CD14-positive monocyte (primary cell): ENCODE measurements around the gene ACACB. TPM values are rescaled to one million over a fixed set of nuclear protein-coding genes. Genes with fewer than 3 reads are reported as not detected.

Experiments used
- DNase-seq, 3 donors: peaks; one replicate each; pipeline ENCODE4 v3.0.0-alpha.2; 2011 to 2022
- H2AFZ ChIP-seq: 2 replicates; pipeline ENCODE4 v1.6.0; 2012; ENCODE audit warnings: mild to moderate bottlenecking, low read depth, low read length, inconsistent platforms; ENCODE audit not compliant: insufficient read depth, poor library complexity, severe bottlenecking
- H3K27ac ChIP-seq, 2 donors: 1 replicate in 1 of 2; 2 replicates in 1 of 2; pipeline ENCODE4 v1.5.1; 2012 to 2013; ENCODE audit warnings: low read length in 2 of 2, control low read depth in 1 of 2, inconsistent platforms in 1 of 2, low read depth in 1 of 2, mild to moderate bottlenecking in 1 of 2
- H3K27me3 ChIP-seq, 2 donors: one replicate each; pipeline versions ENCODE4 v1.6.0 to v1.6.1; 2011 to 2013; ENCODE audit warnings: low read length in 2 of 2; ENCODE audit not compliant: control insufficient read depth in 2 of 2, insufficient read depth in 2 of 2
- H3K36me3 ChIP-seq, 2 donors: replicated peaks in 1 of 2; 1 replicate in 1 of 2; 2 replicates in 1 of 2; pipeline versions ENCODE4 v1.5.1 to v1.6.1; 2012 to 2013; ENCODE audit warnings: low read length in 2 of 2, control low read depth in 1 of 2, inconsistent platforms in 1 of 2, mild to moderate bottlenecking in 1 of 2; ENCODE audit not compliant: insufficient read depth in 2 of 2, control insufficient read depth in 1 of 2
- H3K4me1 ChIP-seq, 2 donors: 1 replicate in 1 of 2; 2 replicates in 1 of 2; pipeline versions ENCODE4 v1.5.1 to v1.6.1; 2012 to 2013; ENCODE audit warnings: low read length in 2 of 2, control low read depth in 1 of 2, inconsistent platforms in 1 of 2, mild to moderate bottlenecking in 1 of 2, moderate library complexity in 1 of 2; ENCODE audit not compliant: insufficient read depth in 2 of 2, control insufficient read depth in 1 of 2
- H3K4me2 ChIP-seq: replicated peaks from 2 replicates; pipeline ENCODE3; 2012; ENCODE audit warnings: low read length, moderate library complexity, mild to moderate bottlenecking; ENCODE audit not compliant: poor library complexity, severe bottlenecking; ENCODE audit errors: extremely low read depth
- H3K4me3 ChIP-seq, 3 experiments: fragments of 200-600 bp in 1 of 3; sonication (generic) in 1 of 3; replicated peaks in 1 of 3; 1 replicate in 2 of 3; 2 replicates in 1 of 3; pipeline ENCODE4 v1.5.1; 2011 to 2013; ENCODE audit warnings: low read length in 3 of 3, mild to moderate bottlenecking in 3 of 3, control low read depth in 2 of 3, low read depth in 2 of 3, inconsistent platforms in 1 of 3, moderate library complexity in 1 of 3
- H3K79me2 ChIP-seq: 2 replicates; pipeline ENCODE4 v1.6.0; 2012; ENCODE audit warnings: mild to moderate bottlenecking, control low read depth, inconsistent platforms, low read length, moderate library complexity; ENCODE audit not compliant: insufficient read depth
- H3K9ac ChIP-seq: 2 replicates; pipeline ENCODE4 v1.6.0; 2017; ENCODE audit warnings: low read length, mild to moderate bottlenecking; ENCODE audit not compliant: insufficient read depth, poor library complexity, severe bottlenecking
- H3K9me3 ChIP-seq, 2 donors: replicated peaks in 1 of 2; 1 replicate in 1 of 2; 2 replicates in 1 of 2; pipeline versions ENCODE4 v1.5.1 to v1.6.1; 2012 to 2013; ENCODE audit warnings: low read length in 2 of 2, control low read depth in 1 of 2; ENCODE audit not compliant: control insufficient read depth in 1 of 2, insufficient read depth in 1 of 2
- H4K20me1 ChIP-seq: 2 replicates; pipeline ENCODE4 v1.6.0; 2012; ENCODE audit warnings: mild to moderate bottlenecking, low read length, control low read depth, moderate library complexity; ENCODE audit not compliant: insufficient read depth
- H3K27ac Mint-ChIP-seq, 7 donors: one replicate each; pipeline ENCODE4 v1.8.0; 2020; ENCODE audit warnings: mild to moderate bottlenecking in 7 of 7, mixed read lengths in 7 of 7, moderate library complexity in 6 of 7, inconsistent platforms in 2 of 7
- H3K27me3 Mint-ChIP-seq, 3 donors: one replicate each; pipeline ENCODE4 v1.8.0; 2021 to 2022; ENCODE audit warnings: low read depth in 3 of 3, mild to moderate bottlenecking in 3 of 3, mixed read lengths in 3 of 3, moderate library complexity in 3 of 3, inconsistent platforms in 1 of 3
- H3K36me3 Mint-ChIP-seq, 2 donors: one replicate each; pipeline ENCODE4 v1.8.0; 2020; ENCODE audit warnings: mixed read lengths in 2 of 2, inconsistent platforms in 1 of 2, mild to moderate bottlenecking in 1 of 2
- H3K4me1 Mint-ChIP-seq: one replicate; pipeline ENCODE4 v1.8.0; 2020; ENCODE audit warnings: mild to moderate bottlenecking, mixed read lengths
- H3K4me3 Mint-ChIP-seq, 2 donors: one replicate each; pipeline ENCODE4 v1.8.0; 2020; ENCODE audit warnings: mild to moderate bottlenecking in 2 of 2, mixed read lengths in 2 of 2, moderate library complexity in 1 of 2
- H3K9me3 Mint-ChIP-seq, 7 donors: one replicate each; pipeline ENCODE4 v1.8.0; 2020 to 2022; ENCODE audit warnings: mixed read lengths in 7 of 7, mild to moderate bottlenecking in 6 of 7, moderate library complexity in 6 of 7, inconsistent platforms in 2 of 7
- CTCF ChIP-seq: fragments of 200-600 bp; IDR thresholded peaks from one replicate; pipeline ENCODE4 v1.8.0; 2022; ENCODE audit warnings: antibody characterized with exemption, mild to moderate bottlenecking
- WGBS: methylation state at CpG from one replicate; pipeline ENCODE4 v1.1.5; 2013; ENCODE audit warnings: missing lambda C conversion rate; ENCODE audit not compliant: insufficient coverage; 5-methylcytosine and 5-hydroxymethylcytosine counted together
- intact Hi-C, 2 donors: fragments of 100-400 bp; cut with micrococcal nuclease; formaldehyde crosslinking; loops; one replicate each; pipeline versions ENCODE4 v1.15.0 to v1.15.1; 2023
- polyA plus RNA-seq, 3 donors: library from polyadenylated mRNA; depleted of rRNA in 1 of 3; unstranded in 2 of 3; stranded (reverse) in 1 of 3; fragments of 300-500 nt in 2 of 3; fragments of >200 nt in 1 of 3; fragmentation: Illumina TruSeq in 2 of 3; gene quantifications; 1 replicate in 2 of 3; 2 replicates in 1 of 3; pipeline ENCODE4 v1.2.3, GENCODE V29; 2012 to 2021

ACACB gene
- polyA plus RNA-seq, 3 donors: 0.14 to 5.0 (median 1.9) TPM

- Histone ChIP-seq H2AFZ (peak within 1 kb of the TSS; percentile 79), H3K9ac (peak within 1 kb of the TSS; percentile 48), H3K36me3 (peaks cover 12 to 16% of the 10 kb centered on the region in 2 donors), H3K27ac (peak within 1 kb of the TSS; percentile 13 to 68), H3K4me3 (peak within 1 kb of the TSS; percentile 42 to 70 (median 46)), H4K20me1 (no peaks in the 10 kb centered on the region), H3K79me2 (peaks cover under 1% of the 10 kb centered on the region), H3K4me1 (peaks cover 23 to 28% of the 10 kb centered on the region in 2 donors), H3K27me3 (no peaks in the 10 kb centered on the region), H3K4me2 (peak within 1 kb of the TSS; percentile 78), H3K9me3 (no peaks in the 10 kb centered on the region)
- TF ChIP-seq CTCF: peak; percentile 98
- DNase-seq: peak; percentile 94 to 95 (median 95)
- Mint-ChIP-seq H3K9me3 (peaks cover 0 to 2% (median 0%) of the 10 kb centered on the region in 7 donors), H3K4me1 (peaks cover 22% of the 10 kb centered on the region), H3K27ac (peak within 1 kb of the TSS; percentile 75 to 92 (median 86)), H3K4me3 (peak within 1 kb of the TSS; percentile 77 to 87), H3K36me3 (peaks cover 12 to 16% of the 10 kb centered on the region in 2 donors), H3K27me3 (peaks cover 0 to 2% (median 0%) of the 10 kb centered on the region in 3 donors)
- whole genome bisulfite sequencing: 4% methylated on average over 42 of the region's 45 CpGs
- intact Hi-C loops: loop anchor here (1.0 to 10.0 kb wide), 9 partner anchors 40 to 578 kb away; partner anchors contain the start of genes FICD (in 2 of the 2), SSH1 (in 1 of the 2) and USP30 (in 1 of the 2)
These were observed 23.1 kb upstream of the ACACB start, which contains the start of gene ALKBH2 for GRCh38 chr12:109093022-109093918. Gene ALKBH2 (minus strand): TSS chr12:109093472. CDS start chr12:109092786, 686 bp downstream.

- DNase-seq: no peak
- no peaks in the 10 kb centered on the region for H4K20me1 ChIP-seq
- Mint-ChIP-seq H3K27me3 (no peaks in the 10 kb centered on the region), H3K4me1 (peaks cover 31% of the 10 kb centered on the region), H3K27ac (no peak overlapping the region), H3K4me3 (no peak overlapping the region), H3K9me3 (peaks cover 0 to 2% (median 0%) of the 10 kb centered on the region in 7 donors), H3K36me3 (peaks cover 0 to 3% of the 10 kb centered on the region in 2 donors)
- no peaks in the 10 kb centered on the region for H3K9me3 ChIP-seq
- H3K4me1 ChIP-seq: peaks cover 31 to 37% of the 10 kb centered on the region in 2 donors
- no peaks in the 10 kb centered on the region for H3K27me3 ChIP-seq
- peaks cover 6% of the 10 kb centered on the region for H3K79me2 ChIP-seq
- H3K4me2 ChIP-seq: peak overlapping the region; percentile 96
- H3K4me3 ChIP-seq: peak overlapping the region in 1 of 3 experiments; percentile 85
- peaks cover 0 to 3% of the 10 kb centered on the region in 2 donors for H3K36me3 ChIP-seq
- peak overlapping the region; percentile 97 for H2AFZ ChIP-seq
- intact Hi-C loops: loop anchor here (5.0 to 10.0 kb wide), 7 partner anchors 142 to 582 kb away; partner anchors contain the start of genes FICD (in 2 of the 2), KCTD10 (in 1 of the 2), SSH1 (in 1 of the 2) and UBE3B (in 1 of the 2)
- no peak for TF ChIP-seq CTCF
- H3K9ac ChIP-seq: no peak overlapping the region
- H3K27ac ChIP-seq: no peak overlapping the region
- 49% methylated on average over 9 of the region's 11 CpGs for WGBS
These were observed 19.3 kb upstream of the ACACB start for GRCh38 chr12:109097140-109097434.
